K562 (cell line): Measurements from ENCODE around the gene CELA3B.
"Not testable (repeated sequence)": the region's sequence is repeated elsewhere in the genome, so short reads cannot be mapped to it uniquely, and the experiment has no call there.

Experiments
- ATF1 ChIP-seq, 2 experiments: fragments of 450-650 bp in 1 of 2; IDR thresholded peaks; 2 replicates each; pipeline ENCODE4 v1.6.1; 2016; ENCODE audit warnings: missing compliant biosample characterization in 1 of 2, missing genetic modification characterization in 1 of 2
- ATF2 ChIP-seq: sonication (generic); formaldehyde crosslinking; IDR thresholded peaks from 2 replicates; pipeline ENCODE4 v1.8.1; 2022; ENCODE audit warnings: missing genetic modification reagents
- BHLHE40 ChIP-seq: IDR thresholded peaks from 2 replicates; pipeline ENCODE4 v1.6.1; 2011; ENCODE audit warnings: low read length, improper control_type of control experiment
- CREM ChIP-seq: IDR thresholded peaks from 2 replicates; pipeline ENCODE4 v1.6.1; 2014; ENCODE audit warnings: antibody characterized with exemption, low read depth
- CTCF ChIP-seq, 3 experiments: IDR thresholded peaks in 2 of 3; conservative IDR thresholded peaks in 1 of 3; 2 replicates each; pipeline ENCODE4 v1.5.1; 2011 to 2012; ENCODE audit warnings: low read length in 3 of 3, mild to moderate bottlenecking in 3 of 3, control low read depth in 2 of 3, improper control_type of control experiment in 1 of 3, inconsistent platforms in 1 of 3, low read depth in 1 of 3, mixed read lengths in 1 of 3, moderate library complexity in 1 of 3; ENCODE audit not compliant: insufficient read depth in 2 of 3
- GABPA ChIP-seq: fragments of 200-800 bp; sonication (Bioruptor generic); conservative IDR thresholded peaks from 2 replicates; pipeline ENCODE4 v1.6.1; 2016; ENCODE audit warnings: low read depth, missing genetic modification characterization, missing compliant biosample characterization
- KHSRP ChIP-seq: fragments of 450-650 bp; IDR thresholded peaks from 2 replicates; pipeline ENCODE4 v1.6.1; 2017
- NRF1 ChIP-seq, 2 experiments: fragments of 450-650 bp; IDR thresholded peaks in 1 of 2; conservative IDR thresholded peaks in 1 of 2; 2 replicates each; pipeline ENCODE4 v1.6.1; 2014; ENCODE audit warnings: mild to moderate bottlenecking in 2 of 2
- SPI1 ChIP-seq: IDR thresholded peaks from 2 replicates; pipeline ENCODE4 v1.6.1; 2011; ENCODE audit warnings: low read depth, low read length, control low read depth, borderline replicate concordance
- SRSF3 ChIP-seq: fragments of 200-400 bp; formaldehyde crosslinking; IDR thresholded peaks from 2 replicates; pipeline ENCODE4 v1.6.1; 2016; ENCODE audit warnings: mild to moderate bottlenecking, low read length, moderate library complexity; ENCODE audit not compliant: insufficient read depth
- ZNF3 ChIP-seq: fragments of 250-450 bp; sonication (Bioruptor Pico); IDR thresholded peaks from 2 replicates; pipeline ENCODE4 v1.5.0; 2021; ENCODE audit warnings: mild to moderate bottlenecking, moderate library complexity

- TF ChIP-seq GABPA; SPI1; SRSF3; ZNF3 (CRISPR knock-in tag); ATF2; ATF1 (CRISPR knock-in tag; IDR thresholded peaks at IDR 0.05); ATF1 (tag; IDR thresholded peaks at IDR 0.05); KHSRP; CTCF (IDR thresholded peaks at IDR 0.05 in 2 of 3, conservative IDR thresholded peaks at IDR 0.05 in 1 of 3; ENCODE audit: insufficient read depth in 2 of 3, low read depth in 1 of 3, low read length in 3 of 3); NRF1 (conservative IDR thresholded peaks at IDR 0.05 in 1 of 2, IDR thresholded peaks at IDR 0.05 in 1 of 2); BHLHE40; CREM: not testable (repeated sequence)
Observed at GRCh38 chr1:21982122-21982521, 5.3 kb downstream of the CELA3B start.
